Hepatocyte (in vitro differentiated cells): Measurements from ENCODE around the gene DPYSL3.

ENCODE experiments used
- EZH2 ChIP-seq: fragments of 200-600 bp; sonication (generic); IDR thresholded peaks from 2 replicates; pipeline ENCODE4 v1.6.1; 2016; ENCODE audit warnings: antibody characterized with exemption, mild to moderate bottlenecking, borderline replicate concordance
- TF ChIP-seq, protein P1 (sequence below): fragments of 200-600 bp; sonication (generic); IDR thresholded peaks from 2 replicates; pipeline ENCODE4 v1.5.1; 2016; ENCODE audit warnings: antibody characterized with exemption, mild to moderate bottlenecking; ENCODE audit not compliant: poor library complexity

DNA sequence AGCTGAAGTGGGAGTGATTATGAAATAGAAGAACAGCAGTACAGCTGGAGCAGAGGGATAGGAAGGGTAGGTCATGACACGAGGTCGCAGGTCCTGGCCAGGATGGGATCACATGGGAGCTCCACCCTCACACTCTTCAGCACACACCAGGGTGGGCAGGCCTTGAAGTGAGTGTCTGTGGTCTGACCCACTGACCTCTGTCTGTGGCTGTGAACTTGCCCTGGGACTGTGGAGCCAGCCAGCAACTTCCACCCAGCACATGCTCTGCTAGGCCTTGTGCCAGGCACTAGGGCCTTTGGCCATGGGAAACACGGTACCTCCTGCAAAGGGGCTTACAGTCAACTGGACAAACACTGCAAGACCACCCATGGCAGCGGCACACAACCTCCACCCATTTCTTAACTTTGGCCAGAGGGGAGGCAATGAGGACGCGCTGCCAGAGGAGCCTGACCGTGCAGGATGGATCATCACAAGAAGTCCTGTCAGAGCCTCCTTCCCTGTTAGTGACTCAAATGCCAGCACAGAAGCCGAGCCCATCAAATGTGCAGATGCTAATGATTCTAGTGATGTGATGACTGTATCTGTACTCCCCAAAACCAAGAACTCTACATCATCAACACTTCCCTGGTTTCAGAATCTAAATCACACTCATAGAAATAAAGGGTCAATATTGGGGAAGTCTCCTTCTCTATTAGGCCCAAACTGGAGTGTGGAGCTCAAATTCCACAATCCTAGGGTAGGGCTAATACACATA lies 113.6 kb downstream of the DPYSL3 start:
- TF ChIP-seq, protein P1, sequence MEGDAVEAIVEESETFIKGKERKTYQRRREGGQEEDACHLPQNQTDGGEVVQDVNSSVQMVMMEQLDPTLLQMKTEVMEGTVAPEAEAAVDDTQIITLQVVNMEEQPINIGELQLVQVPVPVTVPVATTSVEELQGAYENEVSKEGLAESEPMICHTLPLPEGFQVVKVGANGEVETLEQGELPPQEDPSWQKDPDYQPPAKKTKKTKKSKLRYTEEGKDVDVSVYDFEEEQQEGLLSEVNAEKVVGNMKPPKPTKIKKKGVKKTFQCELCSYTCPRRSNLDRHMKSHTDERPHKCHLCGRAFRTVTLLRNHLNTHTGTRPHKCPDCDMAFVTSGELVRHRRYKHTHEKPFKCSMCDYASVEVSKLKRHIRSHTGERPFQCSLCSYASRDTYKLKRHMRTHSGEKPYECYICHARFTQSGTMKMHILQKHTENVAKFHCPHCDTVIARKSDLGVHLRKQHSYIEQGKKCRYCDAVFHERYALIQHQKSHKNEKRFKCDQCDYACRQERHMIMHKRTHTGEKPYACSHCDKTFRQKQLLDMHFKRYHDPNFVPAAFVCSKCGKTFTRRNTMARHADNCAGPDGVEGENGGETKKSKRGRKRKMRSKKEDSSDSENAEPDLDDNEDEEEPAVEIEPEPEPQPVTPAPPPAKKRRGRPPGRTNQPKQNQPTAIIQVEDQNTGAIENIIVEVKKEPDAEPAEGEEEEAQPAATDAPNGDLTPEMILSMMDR, result no peak
- no peak for TF ChIP-seq EZH2
